H9 (cell line): Measurements from ENCODE around the gene SCGB1C1. TPM values are rescaled to one million over a fixed set of nuclear protein-coding genes. Genes with fewer than 3 reads are reported as not detected.

Source experiments
- DNase-seq: peaks from one replicate; pipeline ENCODE4 v3.0.0-alpha.2; 2017
- H2AFZ ChIP-seq: one replicate; pipeline ENCODE4 v1.6.1; 2013; ENCODE audit warnings: mild to moderate bottlenecking, low read length, control low read depth, moderate library complexity
- H2AK5ac ChIP-seq: 2 replicates; pipeline ENCODE4 v1.6.1; 2013; ENCODE audit warnings: low read length, control low read depth, mixed read lengths; ENCODE audit not compliant: insufficient read length
- H2BK120ac ChIP-seq: one replicate; pipeline ENCODE4 v1.6.1; 2013; ENCODE audit warnings: low read depth, mild to moderate bottlenecking, low read length, control low read depth, inconsistent platforms; ENCODE audit not compliant: poor library complexity, severe bottlenecking
- H2BK12ac ChIP-seq: 2 replicates; pipeline ENCODE4 v1.6.1; 2013; ENCODE audit warnings: low read length, control low read depth, mixed read lengths, low read depth; ENCODE audit not compliant: insufficient read length
- H2BK15ac ChIP-seq: 2 replicates; pipeline ENCODE4 v1.6.1; 2013; ENCODE audit warnings: low read depth, low read length, control low read depth
- H2BK20ac ChIP-seq: one replicate; pipeline ENCODE4 v1.6.1; 2013; ENCODE audit warnings: low read depth, mild to moderate bottlenecking, low read length, control low read depth, inconsistent platforms; ENCODE audit not compliant: poor library complexity, severe bottlenecking
- H2BK5ac ChIP-seq: 2 replicates; pipeline ENCODE4 v1.6.1; 2013; ENCODE audit warnings: low read length, control low read depth, mixed read lengths; ENCODE audit not compliant: insufficient read length
- H3K14ac ChIP-seq: 2 replicates; pipeline ENCODE4 v1.6.1; 2013; ENCODE audit warnings: low read length, control low read depth; ENCODE audit not compliant: insufficient read depth
- H3K18ac ChIP-seq: 2 replicates; pipeline ENCODE4 v1.6.1; 2013; ENCODE audit warnings: low read depth, mild to moderate bottlenecking, mixed read lengths, low read length, control low read depth; ENCODE audit not compliant: insufficient read length
- H3K23ac ChIP-seq: 2 replicates; pipeline ENCODE4 v1.6.1; 2013; ENCODE audit warnings: low read length, control low read depth, mixed read lengths, low read depth; ENCODE audit not compliant: insufficient read length
- H3K23me2 ChIP-seq: 2 replicates; pipeline ENCODE4 v1.6.1; 2013; ENCODE audit warnings: low read depth, mild to moderate bottlenecking, mixed read lengths, low read length, control low read depth; ENCODE audit not compliant: insufficient read length, poor library complexity, severe bottlenecking
- H3K27ac ChIP-seq: 2 replicates; pipeline ENCODE4 v1.5.1; 2013; ENCODE audit warnings: low read length, control low read depth, mixed read lengths, low read depth; ENCODE audit not compliant: insufficient read length
- H3K27me3 ChIP-seq: 2 replicates; pipeline ENCODE4 v1.6.1; 2013; ENCODE audit warnings: low read length, control low read depth, inconsistent platforms; ENCODE audit not compliant: insufficient read depth
- H3K4ac ChIP-seq: 2 replicates; pipeline ENCODE4 v1.6.1; 2013; ENCODE audit warnings: low read depth, mild to moderate bottlenecking, control low read depth, inconsistent platforms, low read length, moderate library complexity
- H3K4me1 ChIP-seq: 2 replicates; pipeline ENCODE4 v1.6.1; 2013; ENCODE audit warnings: low read length, control low read depth, inconsistent platforms; ENCODE audit not compliant: insufficient read depth
- H3K4me2 ChIP-seq: 2 replicates; pipeline ENCODE4 v1.6.1; 2013; ENCODE audit warnings: low read length, control low read depth, mixed read lengths; ENCODE audit not compliant: insufficient read length, insufficient read depth
- H3K56ac ChIP-seq: 2 replicates; pipeline ENCODE4 v1.6.1; 2013; ENCODE audit warnings: low read depth, mild to moderate bottlenecking, mixed read lengths, low read length, control low read depth; ENCODE audit not compliant: insufficient read length
- H3K79me1 ChIP-seq: 2 replicates; pipeline ENCODE4 v1.6.1; 2013; ENCODE audit warnings: low read depth, mild to moderate bottlenecking, moderate library complexity, low read length, control low read depth, inconsistent platforms; ENCODE audit not compliant: insufficient read depth, poor library complexity, severe bottlenecking
- H3K79me2 ChIP-seq: 2 replicates; pipeline ENCODE4 v1.6.1; 2013; ENCODE audit warnings: low read length, control low read depth, inconsistent platforms; ENCODE audit not compliant: insufficient read depth
- H3K9ac ChIP-seq: 2 replicates; pipeline ENCODE4 v1.6.1; 2013; ENCODE audit warnings: low read length, control low read depth, mixed read lengths; ENCODE audit not compliant: insufficient read length; ENCODE audit errors: extremely low read depth
- H3K9me3 ChIP-seq: one replicate; pipeline ENCODE4 v1.6.1; 2013; ENCODE audit warnings: low read depth, low read length, inconsistent platforms; ENCODE audit not compliant: control insufficient read depth
- H3T11ph ChIP-seq: one replicate; pipeline ENCODE4 v1.6.1; 2013; ENCODE audit warnings: mild to moderate bottlenecking, low read length, control low read depth, inconsistent platforms
- H4K20me1 ChIP-seq: one replicate; pipeline ENCODE4 v1.6.1; 2013; ENCODE audit not compliant: control insufficient read depth, insufficient read length, insufficient read depth
- H4K5ac ChIP-seq: 2 replicates; pipeline ENCODE4 v1.6.1; 2013; ENCODE audit warnings: low read depth, mild to moderate bottlenecking, mixed read lengths, low read length, control low read depth; ENCODE audit not compliant: insufficient read length
- H4K8ac ChIP-seq: replicated peaks from 2 replicates; pipeline ENCODE4 v1.6.1; 2013; ENCODE audit warnings: low read length, control low read depth, mixed read lengths, low read depth; ENCODE audit not compliant: insufficient read length
- H4K91ac ChIP-seq: 2 replicates; pipeline ENCODE4 v1.6.1; 2013; ENCODE audit warnings: low read depth, mild to moderate bottlenecking, moderate library complexity, mixed read lengths, low read length, control low read depth; ENCODE audit not compliant: insufficient read length
- H3K27ac Mint-ChIP-seq, 3 experiments: 2 replicates in 2 of 3; 3 replicates in 1 of 3; pipeline ENCODE4 v1.8.0; 2020 to 2021; ENCODE audit warnings: mixed read lengths in 3 of 3, mild to moderate bottlenecking in 1 of 3, moderate library complexity in 1 of 3
- H3K27me3 Mint-ChIP-seq: 2 replicates; pipeline ENCODE4 v1.8.0; 2021; ENCODE audit warnings: low read depth, mild to moderate bottlenecking, moderate library complexity, mixed read lengths
- H3K36me3 Mint-ChIP-seq, 3 experiments: 2 replicates in 2 of 3; 3 replicates in 1 of 3; pipeline ENCODE4 v1.8.0; 2020 to 2021; ENCODE audit warnings: low read depth in 3 of 3, mixed read lengths in 3 of 3; ENCODE audit not compliant: insufficient read depth in 1 of 3
- H3K4me1 Mint-ChIP-seq, 2 experiments: 2 replicates each; pipeline ENCODE4 v1.8.0; 2020; ENCODE audit warnings: mixed read lengths in 2 of 2
- H3K4me3 Mint-ChIP-seq, 2 experiments: 2 replicates in 1 of 2; 3 replicates in 1 of 2; pipeline ENCODE4 v1.8.0; 2020 to 2021; ENCODE audit warnings: mild to moderate bottlenecking in 2 of 2, mixed read lengths in 2 of 2, moderate library complexity in 1 of 2
- H3K9me3 Mint-ChIP-seq, 2 experiments: 2 replicates in 1 of 2; 3 replicates in 1 of 2; pipeline ENCODE4 v1.8.0; 2020; ENCODE audit warnings: mild to moderate bottlenecking in 2 of 2, mixed read lengths in 2 of 2, moderate library complexity in 1 of 2
- WGBS: extraction: QIAGEN DNeasy Blood & Tissue Kit; methylation state at CpG from one replicate; pipeline ENCODE4 v1.1.7; 2013; ENCODE audit warnings: missing lambda C conversion rate, low lambda C conversion rate, mixed read lengths; ENCODE audit not compliant: insufficient read length; ENCODE audit errors: extremely low coverage; 5-methylcytosine and 5-hydroxymethylcytosine counted together
- total RNA-seq: library from RNA; stranded (reverse); gene quantifications from 2 replicates; pipeline ENCODE4 v1.2.1, GENCODE V29; 2021
- TF ChIP-seq, protein P1 (sequence below): fragments of 200-600 bp; sonication (generic); conservative IDR thresholded peaks from 3 replicates; pipeline ENCODE4 v1.8.0; 2021; ENCODE audit warnings: antibody characterized with exemption, mild to moderate bottlenecking

SCGB1C1 gene
- total RNA-seq, 1 experiment from 2014 or later: not detected

DNA sequence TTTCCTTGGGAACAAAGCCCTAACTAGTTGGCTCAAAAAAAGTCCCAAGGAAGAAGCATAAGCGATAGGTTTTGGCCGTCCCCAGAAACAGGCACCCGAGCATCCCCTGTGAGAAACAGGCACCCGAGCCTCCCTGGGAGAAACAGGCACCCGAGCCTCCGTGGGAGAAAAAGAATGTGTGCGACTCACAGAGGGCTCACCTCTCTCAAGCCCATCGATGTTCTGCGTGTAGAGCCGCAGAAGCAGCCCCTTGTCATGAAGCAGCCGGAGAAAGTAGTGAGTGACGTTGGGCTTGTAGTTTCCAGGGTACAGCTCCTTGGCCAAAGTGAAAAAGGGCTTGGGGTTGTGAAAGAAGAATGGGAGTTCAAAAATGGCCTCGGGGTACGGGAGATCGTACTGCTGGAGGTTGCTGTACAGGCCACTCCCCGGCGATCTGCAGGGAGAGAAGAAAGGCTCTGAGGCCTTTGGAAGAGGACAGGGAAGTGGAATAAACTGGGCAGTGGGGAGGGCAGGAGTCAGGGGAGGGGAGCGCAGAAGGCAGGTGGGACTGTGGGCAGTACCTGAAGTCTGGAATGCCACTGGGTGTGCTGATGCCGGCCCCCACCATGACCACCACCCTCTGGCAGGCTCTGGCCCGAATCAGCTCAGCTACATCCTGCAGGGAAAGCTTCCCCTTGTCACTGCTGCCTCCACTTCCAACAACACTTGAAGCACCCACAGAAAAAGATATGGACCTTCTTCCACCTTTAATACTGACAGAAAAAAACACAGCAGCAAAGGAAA, 40.1 kb downstream of the SCGB1C1 start:
- TF ChIP-seq, protein P1, sequence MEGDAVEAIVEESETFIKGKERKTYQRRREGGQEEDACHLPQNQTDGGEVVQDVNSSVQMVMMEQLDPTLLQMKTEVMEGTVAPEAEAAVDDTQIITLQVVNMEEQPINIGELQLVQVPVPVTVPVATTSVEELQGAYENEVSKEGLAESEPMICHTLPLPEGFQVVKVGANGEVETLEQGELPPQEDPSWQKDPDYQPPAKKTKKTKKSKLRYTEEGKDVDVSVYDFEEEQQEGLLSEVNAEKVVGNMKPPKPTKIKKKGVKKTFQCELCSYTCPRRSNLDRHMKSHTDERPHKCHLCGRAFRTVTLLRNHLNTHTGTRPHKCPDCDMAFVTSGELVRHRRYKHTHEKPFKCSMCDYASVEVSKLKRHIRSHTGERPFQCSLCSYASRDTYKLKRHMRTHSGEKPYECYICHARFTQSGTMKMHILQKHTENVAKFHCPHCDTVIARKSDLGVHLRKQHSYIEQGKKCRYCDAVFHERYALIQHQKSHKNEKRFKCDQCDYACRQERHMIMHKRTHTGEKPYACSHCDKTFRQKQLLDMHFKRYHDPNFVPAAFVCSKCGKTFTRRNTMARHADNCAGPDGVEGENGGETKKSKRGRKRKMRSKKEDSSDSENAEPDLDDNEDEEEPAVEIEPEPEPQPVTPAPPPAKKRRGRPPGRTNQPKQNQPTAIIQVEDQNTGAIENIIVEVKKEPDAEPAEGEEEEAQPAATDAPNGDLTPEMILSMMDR: no peak
- H3K4ac ChIP-seq: no peak overlapping the region
- H3K79me2 ChIP-seq: peaks cover 3% of the 10 kb centered on the region; the same call in 1 of the 2 replicates
- H3K79me1 ChIP-seq: no peaks in the 10 kb centered on the region
- H3K23me2 ChIP-seq: peaks cover 6% of the 10 kb centered on the region
- Mint-ChIP-seq H3K27me3 (no peaks in the 10 kb centered on the region; the same call in 1 of the 2 replicates), H3K9me3 (no peaks in the 10 kb centered on the region; a peak in 1 of 5 replicates), H3K4me1 (peaks cover 5 to 14% of the 10 kb centered on the region in 2 experiments), H3K36me3 (peaks cover 0 to 22% (median 3%) of the 10 kb centered on the region in 3 experiments; a peak in 4 of 7 replicates), H3K27ac (peak overlapping the region in 1 of 3 experiments; percentile 70; a peak in 2 of 7 replicates), H3K4me3 (peak overlapping the region in 1 of 2 experiments; percentile 8; a peak in 1 of 5 replicates)
- no peak overlapping the region for H2BK120ac ChIP-seq
- no peak overlapping the region for H4K91ac ChIP-seq
- no peak overlapping the region for H3K27ac ChIP-seq
- H4K5ac ChIP-seq: no peak overlapping the region
- no peaks in the 10 kb centered on the region for H3K9me3 ChIP-seq
- no peak overlapping the region for H3K9ac ChIP-seq
- no peak overlapping the region for H4K8ac ChIP-seq
- no peak overlapping the region for H3K4me2 ChIP-seq
- H2BK15ac ChIP-seq: no peak overlapping the region
- no peak overlapping the region for H3K56ac ChIP-seq
- H3K14ac ChIP-seq: no peak overlapping the region
- H2BK5ac ChIP-seq: no peak overlapping the region
- H2BK12ac ChIP-seq: no peak overlapping the region
- no peak overlapping the region for H3K23ac ChIP-seq
- no peak for DNase-seq
- no peaks in the 10 kb centered on the region; the same call in 1 of the 2 replicates for H3K4me1 ChIP-seq
- H4K20me1 ChIP-seq: no peaks in the 10 kb centered on the region
- no peak overlapping the region for H2AFZ ChIP-seq
- H2BK20ac ChIP-seq: no peak overlapping the region
- WGBS: no CpG with 5 or more reads among the region's 20 CpGs
- no peak overlapping the region for H3T11ph ChIP-seq
- no peak overlapping the region for H3K18ac ChIP-seq
- no peak overlapping the region for H2AK5ac ChIP-seq
- no peaks in the 10 kb centered on the region; the same call in 1 of the 2 replicates for H3K27me3 ChIP-seq
